Measurements from ENCODE around the gene CMKLR1.

Gene CMKLR1

DNA sequence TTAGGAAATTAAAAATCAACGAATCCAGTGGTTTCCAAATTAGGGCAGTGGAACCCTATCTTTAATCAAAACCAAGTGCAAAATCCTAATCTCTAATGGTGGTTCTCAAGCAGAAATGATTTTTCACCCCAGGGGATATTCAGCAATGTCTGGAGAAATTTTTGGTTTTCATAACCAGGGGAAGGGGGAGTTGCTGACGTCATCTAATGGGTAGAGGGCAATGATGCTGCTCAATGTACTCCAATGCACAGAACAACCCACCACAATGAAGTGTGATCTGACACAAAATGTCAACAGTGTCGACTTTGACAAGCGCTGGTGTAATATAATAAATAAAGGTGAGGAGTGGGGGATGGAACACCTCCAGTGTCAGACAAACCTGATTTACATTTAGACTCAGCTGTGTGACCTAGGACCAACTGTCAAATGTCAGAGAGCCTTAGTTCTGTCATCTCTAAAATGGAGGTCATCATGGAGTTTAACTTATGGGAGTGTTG, 81.5 kb downstream of the CMKLR1 start:
- no peak for DNase-seq

DNA sequence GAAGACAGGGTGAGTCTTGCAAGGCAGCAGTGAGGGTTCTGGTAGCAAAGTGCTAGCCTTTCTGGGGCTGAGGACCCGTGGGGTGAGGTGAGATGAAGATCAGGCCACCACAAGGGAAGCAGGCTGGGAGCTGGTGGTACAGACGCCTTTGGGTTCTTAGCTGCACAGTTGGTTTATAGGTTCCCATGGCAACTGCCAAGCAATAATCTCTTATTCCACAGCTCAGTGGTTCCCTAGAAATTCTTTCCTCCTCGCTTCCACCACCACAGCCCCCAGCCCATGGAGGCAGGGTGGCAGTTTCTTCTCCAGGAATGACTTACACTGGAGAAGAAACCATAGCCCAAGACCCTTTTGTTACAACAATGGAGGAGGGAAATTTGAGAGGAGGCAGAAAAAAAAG, 82.1 kb downstream of the CMKLR1 start:
- DNase-seq, result peak; percentile 32

DNA sequence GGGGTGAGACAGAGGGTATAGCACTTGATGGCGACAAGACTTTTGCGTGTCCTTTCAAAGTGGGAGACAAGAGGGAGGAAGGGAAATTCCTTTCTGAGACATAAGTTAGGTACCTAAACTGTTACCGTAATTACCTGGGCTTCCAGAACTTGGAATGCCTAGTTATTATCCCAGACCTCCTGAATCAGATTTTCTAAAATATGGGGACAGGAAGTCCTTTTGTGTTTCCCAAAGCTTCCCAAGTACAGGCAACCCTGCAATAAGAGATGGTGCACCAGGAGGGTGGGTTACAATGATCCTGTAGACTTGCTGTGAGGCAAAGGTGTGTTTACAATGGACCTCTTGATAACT, 83.9 kb downstream of the CMKLR1 start:
- DNase-seq, result no peak

DNA sequence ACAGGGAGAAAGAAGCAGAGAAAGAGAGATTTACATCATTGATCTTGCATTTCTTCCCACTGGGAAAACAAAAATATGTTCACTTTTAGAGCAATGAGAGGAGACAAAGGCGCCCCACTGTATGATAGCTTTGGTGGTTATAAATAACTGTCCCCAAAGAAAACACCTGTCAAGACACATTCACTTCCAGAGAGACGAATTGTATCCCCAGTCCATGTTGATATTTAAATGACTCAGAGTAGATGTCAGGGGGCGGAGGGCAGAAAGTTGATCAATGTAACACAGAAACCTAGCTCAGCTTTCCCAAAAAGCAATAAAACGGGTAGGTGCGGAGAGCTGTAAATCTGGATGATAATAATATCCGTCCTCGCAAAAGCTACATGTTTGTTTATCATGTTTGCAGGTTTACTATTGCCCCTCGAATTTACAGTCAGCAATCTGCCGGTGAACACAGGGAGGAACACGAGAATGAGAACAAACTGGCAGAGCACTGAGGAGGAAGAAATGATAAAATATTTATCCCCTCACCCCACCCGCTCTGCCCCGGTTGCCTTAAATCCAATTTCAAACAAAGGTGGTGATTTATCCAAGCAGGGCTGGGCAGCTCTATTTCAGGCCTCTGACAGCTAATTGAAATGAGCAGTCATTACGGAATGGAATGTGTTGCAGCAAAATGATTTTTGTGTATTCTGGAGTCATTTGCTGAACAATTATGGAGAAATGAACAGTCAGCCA, 84.4 kb downstream of the CMKLR1 start:
- DNase-seq, result no peak

DNA sequence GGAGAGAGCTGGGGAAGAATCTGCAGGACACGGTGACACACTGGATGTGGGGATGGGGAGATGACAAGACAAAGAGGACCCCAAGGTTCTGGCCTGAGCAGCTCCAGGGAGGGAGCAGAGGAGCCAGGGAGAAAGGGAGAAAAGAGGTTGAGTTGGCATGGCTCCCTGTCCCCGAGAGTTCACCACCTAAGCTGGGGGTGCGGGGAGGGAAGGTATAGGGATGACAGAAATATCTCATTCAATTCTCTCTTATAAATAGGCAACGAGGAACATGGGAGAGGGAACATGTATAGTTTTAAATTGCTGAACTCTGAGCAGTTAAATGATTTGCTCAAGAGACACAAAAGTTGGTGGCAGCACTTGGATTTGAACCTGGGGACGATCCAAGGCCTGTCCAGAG, 85.1 kb downstream of the CMKLR1 start:
- DNase-seq, result no peak

DNA sequence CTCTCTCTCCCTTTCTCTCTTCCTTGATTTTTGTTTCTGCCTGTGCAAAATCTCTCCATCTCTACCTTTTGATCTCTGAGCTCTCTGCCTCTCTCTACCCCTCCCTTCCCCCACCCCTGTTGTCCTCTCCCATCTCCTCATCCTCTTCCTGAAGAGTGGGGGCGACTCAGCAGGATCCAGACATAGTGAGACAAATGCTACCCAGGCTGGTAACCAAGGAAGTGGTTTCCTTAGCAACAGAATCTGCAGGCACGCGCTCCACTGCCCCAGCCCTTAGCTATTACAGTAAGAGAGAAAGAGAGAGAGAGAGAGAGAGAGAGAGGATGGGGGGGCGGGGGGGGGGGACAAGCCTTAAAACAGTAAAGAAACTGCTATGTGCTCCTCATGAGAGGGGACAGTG, 85.6 kb downstream of the CMKLR1 start:
- no peak for DNase-seq

DNA sequence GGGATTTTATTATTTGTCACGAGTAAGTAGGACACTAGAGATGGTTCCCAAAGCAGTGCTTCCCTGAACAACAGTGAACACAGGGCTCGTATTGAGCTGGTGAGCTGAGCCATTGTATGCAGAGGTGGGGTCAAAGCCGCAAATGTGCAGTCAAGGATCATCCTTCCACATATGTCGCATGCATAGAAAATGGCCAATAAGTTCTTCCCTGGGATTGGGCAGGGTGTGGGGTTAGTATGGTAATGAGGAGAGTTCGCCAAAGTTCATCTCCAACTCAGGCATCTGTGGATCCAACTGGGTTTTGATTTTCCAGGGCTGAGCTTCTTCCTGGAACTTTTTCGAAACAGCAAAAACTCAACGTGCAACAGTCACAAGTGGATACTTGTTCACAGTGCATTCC, 86.6 kb downstream of the CMKLR1 start:
- DNase-seq, result no peak

DNA sequence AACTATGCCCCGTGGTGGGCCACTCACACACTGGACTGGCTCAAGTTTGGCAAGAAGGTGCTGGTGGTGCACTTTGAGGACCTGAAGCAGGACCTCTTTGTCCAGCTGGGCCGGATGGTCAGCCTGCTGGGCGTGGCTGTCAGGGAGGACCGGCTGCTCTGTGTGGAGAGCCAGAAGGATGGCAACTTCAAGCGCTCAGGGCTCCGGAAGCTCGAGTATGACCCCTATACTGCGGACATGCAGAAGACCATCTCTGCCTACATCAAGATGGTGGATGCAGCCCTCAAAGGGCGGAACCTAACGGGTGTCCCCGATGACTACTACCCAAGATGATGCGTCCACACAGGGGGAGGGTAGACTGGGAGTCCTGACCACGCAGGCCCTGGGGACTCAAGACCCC, 91.1 kb downstream of the CMKLR1 start:
- no peak for DNase-seq

DNA sequence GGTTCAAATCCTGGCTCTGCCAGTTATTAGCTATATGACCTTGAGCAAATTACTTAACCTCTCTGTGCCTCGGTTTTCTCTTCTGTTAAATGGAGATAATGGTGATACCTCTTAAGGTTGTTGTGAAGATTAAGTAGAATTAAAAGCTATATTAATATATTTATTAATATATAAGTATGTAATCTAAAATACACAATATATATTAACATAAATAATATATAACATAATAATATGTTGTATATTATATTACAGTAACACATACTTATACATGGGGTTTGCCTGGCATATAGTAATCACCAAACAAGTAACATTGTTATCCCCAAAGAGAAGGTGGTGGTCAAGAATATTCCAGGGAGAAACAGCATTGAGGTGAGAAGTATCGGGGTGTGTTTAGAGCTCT, 92.0 kb downstream of the CMKLR1 start:
- no peak for DNase-seq

DNA sequence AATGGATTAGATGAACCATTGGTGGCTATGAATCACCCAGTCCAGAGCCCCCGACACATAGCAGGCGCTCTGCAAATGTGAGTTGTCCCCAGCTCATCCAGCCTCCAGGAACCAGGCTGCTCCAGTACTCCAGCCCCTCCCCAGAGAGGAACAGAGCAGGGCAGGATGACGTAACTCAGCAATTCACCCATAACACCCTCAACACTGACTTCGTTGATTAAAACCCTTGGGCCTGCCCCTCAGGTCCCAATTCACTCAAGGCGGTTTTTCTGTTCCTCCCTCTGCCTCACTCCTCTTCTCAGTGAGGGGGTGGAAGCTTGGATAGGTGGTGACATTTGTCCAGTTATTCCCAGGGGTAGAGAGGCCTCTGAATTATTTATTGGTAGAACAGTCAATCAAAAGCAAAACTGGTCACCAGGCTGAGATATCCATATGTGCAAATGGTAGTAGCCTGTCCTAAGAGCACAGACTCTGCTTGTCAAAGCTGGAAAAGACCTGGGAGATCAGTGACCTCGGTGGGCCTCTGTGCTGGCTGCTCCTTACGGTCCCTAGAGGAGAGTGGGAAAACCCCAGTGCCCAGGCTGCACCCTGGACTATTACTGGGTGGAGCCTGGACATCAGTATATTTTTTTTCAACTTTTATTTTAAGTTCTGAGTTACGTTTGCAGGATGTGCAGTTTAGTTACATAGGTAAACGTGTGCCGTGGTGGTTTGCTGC, 97.0 kb downstream of the CMKLR1 start:
- DNase-seq, result no peak

DNA sequence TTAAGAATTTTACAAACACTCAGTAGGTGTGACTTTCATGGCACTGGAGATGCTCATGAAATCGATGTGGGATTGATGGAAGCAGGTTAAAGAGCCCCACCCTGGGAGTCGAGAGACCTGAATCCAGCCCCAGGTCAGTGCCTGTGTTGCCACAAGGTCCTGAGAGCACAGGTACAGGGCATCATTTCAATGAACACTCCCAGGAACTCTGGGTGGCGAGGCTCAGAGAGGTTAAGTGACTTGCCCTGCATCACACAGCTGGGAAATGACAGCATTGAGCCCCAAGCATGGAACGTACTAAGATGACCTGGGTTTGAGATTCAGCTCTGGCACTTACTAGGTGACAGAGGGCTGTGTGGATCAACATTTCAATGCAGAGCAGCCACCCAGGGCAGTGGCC, 98.2 kb downstream of the CMKLR1 start:
- DNase-seq, result no peak

DNA sequence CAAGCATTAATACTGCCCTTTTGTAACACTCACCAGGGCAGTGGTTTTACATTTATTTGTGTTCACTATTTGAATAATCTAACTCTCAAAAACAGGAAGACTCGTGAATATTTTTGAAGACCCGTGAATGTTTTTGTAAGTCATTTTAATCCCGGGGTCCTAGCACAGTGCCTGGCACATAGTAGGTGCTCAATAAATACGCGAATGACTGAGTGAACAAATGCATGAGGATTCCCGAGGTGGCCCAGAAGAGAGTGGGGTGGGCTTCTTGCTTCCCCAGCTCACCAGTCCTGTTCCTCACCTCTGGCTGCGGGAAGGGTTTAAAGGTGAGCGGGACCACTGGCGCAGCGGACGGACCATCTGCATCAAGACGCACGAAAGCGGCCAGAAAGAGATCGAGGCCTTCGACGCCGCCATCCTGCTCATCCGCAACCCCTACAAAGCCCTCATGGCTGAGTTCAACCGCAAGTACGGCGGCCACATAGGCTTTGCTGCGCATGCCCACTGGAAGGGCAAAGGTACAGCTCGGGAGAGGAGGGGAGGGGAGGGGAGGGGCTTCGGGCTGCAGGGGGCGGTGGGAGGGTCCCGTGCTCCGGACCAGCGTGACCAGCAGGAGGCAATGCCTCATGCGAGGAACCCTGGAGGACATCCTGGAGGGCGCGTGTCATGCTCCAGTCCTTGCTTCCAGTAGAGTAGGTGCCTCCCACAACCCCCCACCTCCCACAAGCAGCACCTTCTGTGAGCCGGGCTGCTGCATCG, 98.9 kb downstream of the CMKLR1 start:
- peak; percentile 37 for DNase-seq

DNA sequence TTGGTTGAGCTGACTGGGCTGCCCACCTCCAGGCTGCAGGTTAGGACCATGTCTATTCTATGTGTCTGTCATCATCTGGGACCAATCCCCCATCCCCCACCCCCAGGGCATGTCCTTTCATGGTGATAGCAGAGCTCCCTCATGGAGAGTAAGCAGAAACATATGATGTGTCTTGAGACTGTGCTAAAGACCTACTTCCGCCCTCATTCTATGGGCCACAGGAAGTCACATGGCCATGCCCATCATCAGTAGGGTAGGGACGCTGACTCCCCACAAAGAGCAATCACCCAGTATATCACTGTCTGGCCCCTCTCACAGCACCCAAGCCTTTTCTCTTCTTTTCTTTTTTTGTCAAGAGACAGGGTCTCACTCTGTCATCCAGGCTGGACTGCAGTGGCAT, 99.7 kb downstream of the CMKLR1 start:
- DNase-seq, result peak; percentile 31

DNA sequence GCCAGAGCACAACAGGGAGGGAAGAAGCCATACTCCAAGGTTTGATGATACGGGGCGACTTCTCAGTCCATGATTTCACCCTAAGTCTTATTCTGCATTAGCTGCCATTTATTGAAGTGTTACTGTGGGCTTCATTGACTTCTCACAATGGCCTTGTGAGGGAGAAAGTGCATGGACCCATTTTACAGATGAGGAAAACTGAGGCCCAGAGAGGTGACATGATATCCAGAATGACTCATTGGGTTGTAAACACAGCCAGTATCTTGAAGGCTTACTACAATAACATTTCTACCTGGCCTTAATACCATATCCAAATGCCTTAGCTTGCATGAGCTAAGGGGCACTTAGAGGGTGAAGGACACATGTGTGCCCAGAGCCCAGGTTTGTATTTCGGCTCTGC, 100.6 kb downstream of the CMKLR1 start:
- no peak for DNase-seq
